COLO668 (cell line): Measurements from ENCODE around the gene SNX15.
"Not testable (repeated sequence)": the region's sequence is repeated elsewhere in the genome, so short reads cannot be mapped to it uniquely, and the experiment has no call there.

Experiments
- DNase-seq: peaks from one replicate; lab custom pipeline; 2025; ENCODE audit not compliant: unreplicated experiment; lab: John Stamatoyannopoulos, UW

SNX15 gene

GRCh38 chr11:65014726-65015227, 12.5 kb upstream of the SNX15 start:
- no peak for DNase-seq

GRCh38 chr11:65016705-65017104, 10.5 kb upstream of the SNX15 start:
- no peak for DNase-seq

- no peak for DNase-seq
These were observed 9.3 kb upstream of the SNX15 start for GRCh38 chr11:65017937-65018336.

GRCh38 chr11:65019824-65020223, 7.4 kb upstream of the SNX15 start:
- DNase-seq = no peak

- DNase-seq = no peak
These were observed 6.2 kb upstream of the SNX15 start for GRCh38 chr11:65021003-65021402.

GRCh38 chr11:65021509-65021908, 5.7 kb upstream of the SNX15 start:
- no peak for DNase-seq

GRCh38 chr11:65023502-65023901, 3.7 kb upstream of the SNX15 start:
- not testable (repeated sequence) for DNase-seq

- no peak for DNase-seq
These were observed 429 bp upstream of the SNX15 start for GRCh38 chr11:65026810-65027209.

GRCh38 chr11:65032216-65032615, 5.0 kb downstream of the SNX15 start:
- no peak for DNase-seq

GRCh38 chr11:65034423-65034822, 7.2 kb downstream of the SNX15 start:
- no peak for DNase-seq

- DNase-seq = no peak
These were observed 8.3 kb downstream of the SNX15 start for GRCh38 chr11:65035579-65035978.

- DNase-seq = no peak
These were observed 9.7 kb downstream of the SNX15 start for GRCh38 chr11:65036931-65037330.

- no peak for DNase-seq
These were observed 13.2 kb downstream of the SNX15 start for GRCh38 chr11:65040520-65040846.

GRCh38 chr11:65040847-65041622, 13.8 kb downstream of the SNX15 start, which contains the start of gene SAC3D1:
SAC3D1 (plus strand) TSS chr11:65041210; CDS start chr11:65041293, 83 bp downstream.
- DNase-seq = peak; percentile 96

- DNase-seq = no peak
These were observed 15.7 kb downstream of the SNX15 start for GRCh38 chr11:65042891-65043290.

- DNase-seq = no peak
These were observed 16.8 kb downstream of the SNX15 start for GRCh38 chr11:65043881-65044501.

GRCh38 chr11:65045061-65045460, 17.8 kb downstream of the SNX15 start:
- no peak for DNase-seq

- DNase-seq = no peak
These were observed 18.5 kb downstream of the SNX15 start for GRCh38 chr11:65045728-65046127.

GRCh38 chr11:65047581-65048422, 20.6 kb downstream of the SNX15 start:
- no peak for DNase-seq

- DNase-seq = no peak
These were observed 24.2 kb downstream of the SNX15 start for GRCh38 chr11:65051398-65051858.

- DNase-seq = no peak
These were observed 26.7 kb downstream of the SNX15 start for GRCh38 chr11:65053827-65054508.
